MCF 10A (cell line): ENCODE results near the gene DIP2B. TPM values are rescaled to one million over a fixed set of nuclear protein-coding genes. Genes with fewer than 3 reads are reported as not detected.

Experiments used
- BruUV-seq: library from RNA; stranded (reverse); fragments of 400-500 nt; replicated peaks from 2 replicates; lab custom pipeline; 2021; lab: Mats Ljungman, UMichigan
- CTCF ChIA-PET: fragments of 300-600 bp; sonication (Branson Sonifier 250); formaldehyde crosslinking; extraction: SDS; loops from one replicate; lab custom pipeline; 2021; ENCODE audit warnings: antibody characterized with exemption, inconsistent platforms; lab: Yijun Ruan, JAX
- POLR2A ChIA-PET: fragments of 300-600, 350-650 bp; sonication (Branson Sonifier 250); formaldehyde crosslinking; extraction: SDS; loops from one replicate; lab custom pipeline; 2020; ENCODE audit warnings: antibody characterized with exemption, inconsistent platforms; lab: Yijun Ruan, JAX
- DNase-seq: peaks from one replicate; pipeline ENCODE4 v3.0.0-alpha.2; 2018; ENCODE audit not compliant: unreplicated experiment
- H3K27ac Mint-ChIP-seq: one replicate; pipeline ENCODE4 v1.8.0; 2022; ENCODE audit warnings: mild to moderate bottlenecking, low read depth, mixed read lengths; ENCODE audit not compliant: unreplicated experiment
- H3K27me3 Mint-ChIP-seq: one replicate; pipeline ENCODE4 v1.8.0; 2022; ENCODE audit warnings: mixed read lengths; ENCODE audit not compliant: insufficient read depth, unreplicated experiment
- H3K36me3 Mint-ChIP-seq: one replicate; pipeline ENCODE4 v1.8.0; 2022; ENCODE audit warnings: mild to moderate bottlenecking, moderate library complexity, mixed read lengths; ENCODE audit not compliant: insufficient read depth, unreplicated experiment
- H3K4me1 Mint-ChIP-seq: one replicate; pipeline ENCODE4 v1.8.0; 2022; ENCODE audit warnings: mixed read lengths; ENCODE audit not compliant: insufficient read depth, unreplicated experiment
- H3K4me3 Mint-ChIP-seq: one replicate; pipeline ENCODE4 v1.8.0; 2022; ENCODE audit warnings: mild to moderate bottlenecking, moderate library complexity, mixed read lengths; ENCODE audit not compliant: unreplicated experiment
- H3K9me3 Mint-ChIP-seq: one replicate; pipeline ENCODE4 v1.8.0; 2022; ENCODE audit warnings: mixed read lengths; ENCODE audit not compliant: unreplicated experiment
- CTCF ChIP-seq: fragments of 200-600 bp; IDR thresholded peaks from one replicate; pipeline ENCODE4 v1.8.0; 2022; ENCODE audit warnings: antibody characterized with exemption, mild to moderate bottlenecking; ENCODE audit not compliant: unreplicated experiment
- intact Hi-C: fragments of 100-400 bp; cut with micrococcal nuclease; formaldehyde crosslinking; loops from 2 replicates; pipeline ENCODE4 v1.14.1; 2022
- total RNA-seq: library from RNA; stranded (reverse); gene quantifications from 2 replicates; pipeline ENCODE4 v1.2.3, GENCODE V29; 2022

Gene DIP2B
- total RNA-seq, 1 experiment from 2014 or later = 18.8 TPM

- H3K9me3 Mint-ChIP-seq = no peaks in the 10 kb centered on the region
- H3K4me1 Mint-ChIP-seq = peaks cover 11% of the 10 kb centered on the region
- peaks cover 16% of the 10 kb centered on the region for H3K36me3 Mint-ChIP-seq
- H3K27me3 Mint-ChIP-seq = no peaks in the 10 kb centered on the region
- TF ChIP-seq CTCF = no peak
- CTCF ChIA-PET = interaction anchor here (0.6 to 0.7 kb wide), 2 partner anchors 111 to 1210 kb away, joined by 3 to 6 read pairs; no protein-coding TSS in a partner anchor
- intact Hi-C loops = no loop called here
- no TSS peak for BruUV-seq
- DNase-seq = no peak
- POLR2A ChIA-PET = interaction anchor here (0.7 to 0.8 kb wide), 2 partner anchors 40 to 333 kb away, joined by 3 to 4 read pairs; no protein-coding TSS in a partner anchor
- H3K4me3 Mint-ChIP-seq = no peak overlapping the region
- no peak overlapping the region for H3K27ac Mint-ChIP-seq
Observed at GRCh38 chr12:50659260-50659659, 154.5 kb downstream of the DIP2B start.

GRCh38 chr12:50659690-50660424, 155.1 kb downstream of the DIP2B start:
- ChIA-PET POLR2A (interaction anchor here (0.6 to 1.2 kb wide), 3 partner anchors 18 to 75 kb away, joined by 3 to 4 read pairs (median 3); no protein-coding TSS in a partner anchor), CTCF (no interaction called here)
- peaks cover 16% of the 10 kb centered on the region for H3K36me3 Mint-ChIP-seq
- H3K9me3 Mint-ChIP-seq = no peaks in the 10 kb centered on the region
- H3K4me3 Mint-ChIP-seq = no peak overlapping the region
- intact Hi-C loops = no loop called here
- no peak for TF ChIP-seq CTCF
- no peak for DNase-seq
- H3K27ac Mint-ChIP-seq = no peak overlapping the region
- peaks cover 16% of the 10 kb centered on the region for H3K4me1 Mint-ChIP-seq
- no TSS peak for BruUV-seq
- H3K27me3 Mint-ChIP-seq = no peaks in the 10 kb centered on the region

GRCh38 chr12:50660425-50660822, 155.6 kb downstream of the DIP2B start:
- no peaks in the 10 kb centered on the region for H3K27me3 Mint-ChIP-seq
- intact Hi-C loops = no loop called here
- no peak for DNase-seq
- BruUV-seq = TSS peak; percentile 9
- H3K9me3 Mint-ChIP-seq = no peaks in the 10 kb centered on the region
- no peak for TF ChIP-seq CTCF
- peaks cover 13% of the 10 kb centered on the region for H3K4me1 Mint-ChIP-seq
- no peak overlapping the region for H3K27ac Mint-ChIP-seq
- peaks cover 16% of the 10 kb centered on the region for H3K36me3 Mint-ChIP-seq
- ChIA-PET POLR2A (interaction anchor here (0.6 to 1.2 kb wide), 2 partner anchors 18 to 75 kb away, joined by 3 to 4 read pairs; no protein-coding TSS in a partner anchor), CTCF (no interaction called here)
- H3K4me3 Mint-ChIP-seq = no peak overlapping the region

- ChIA-PET POLR2A (interaction anchor here (0.6 kb wide), 2 partner anchors 334 to 457 kb away, joined by 3 read pairs; no protein-coding TSS in a partner anchor), CTCF (interaction anchor here (0.7 to 1.1 kb wide), 2 partner anchors 18 to 164 kb away, joined by 3 read pairs; no protein-coding TSS in a partner anchor)
- Mint-ChIP-seq H3K4me1 (peaks cover 13% of the 10 kb centered on the region), H3K4me3 (no peak overlapping the region), H3K27me3 (no peaks in the 10 kb centered on the region), H3K9me3 (no peaks in the 10 kb centered on the region), H3K36me3 (peaks cover 16% of the 10 kb centered on the region), H3K27ac (no peak overlapping the region)
- no TSS peak for BruUV-seq
- no peak for TF ChIP-seq CTCF
- DNase-seq = no peak
- intact Hi-C loops = no loop called here
Observed at GRCh38 chr12:50661300-50662115, 156.7 kb downstream of the DIP2B start.
